Pancreas (tissue), 10 donors: ENCODE results near the gene USP24. TPM values are rescaled to one million over a fixed set of nuclear protein-coding genes. Genes with fewer than 3 reads are reported as not detected.

ENCODE experiments used
- ATAC-seq, 4 donors: fragments of 200-7000 bp; cut with Tn5 transposase; one replicate each; pipeline versions ENCODE4 v1.8.0 to v1.9.1; 2020; ENCODE audit warnings: mild to moderate bottlenecking in 4 of 4, moderate library complexity in 4 of 4
- DNase-seq, 6 donors: peaks; one replicate each; pipeline ENCODE4 v3.0.0-alpha.2; 2020
- FAIRE-seq: peaks from 2 replicates; lab custom pipeline; 2012; peaks lifted over from hg19 to GRCh38; lab: Jason Lieb, UNC
- H3K27ac ChIP-seq, 4 donors: fragments of 200-600 bp; sonication (generic); 1 replicate in 3 of 4; 2 replicates in 1 of 4; pipeline versions ENCODE4 v1.5.0 to v1.8.0; 2020
- H3K27me3 ChIP-seq, 4 donors: fragments of 200-600 bp; one replicate each; pipeline ENCODE4 v1.8.0; 2021
- H3K36me3 ChIP-seq, 3 donors: fragments of 200-600 bp; sonication (generic) in 1 of 3; one replicate each; pipeline versions ENCODE4 v1.5.0 to v1.8.0; 2020 to 2021
- H3K4me1 ChIP-seq, 3 donors: fragments of 200-600 bp; one replicate each; pipeline ENCODE4 v1.8.0; 2021
- H3K4me3 ChIP-seq, 4 donors: fragments of 200-600 bp; sonication (generic) in 2 of 4; one replicate each; pipeline versions ENCODE4 v1.5.0 to v1.8.0; 2020 to 2021
- H3K9me3 ChIP-seq, 4 donors: fragments of 200-600 bp; one replicate each; pipeline ENCODE4 v1.8.0; 2021
- CTCF ChIP-seq, 4 donors: fragments of 200-600 bp; sonication (generic) in 3 of 4; IDR thresholded peaks; one replicate each; pipeline versions ENCODE4 v1.5.0 to v1.8.0; 2021; ENCODE audit warnings: antibody characterized with exemption in 4 of 4
- WGBS, 2 donors: extraction: QIAGEN DNeasy Blood & Tissue Kit; methylation state at CpG; one replicate each; pipeline ENCODE4 v1.1.7; 2013; 5-methylcytosine and 5-hydroxymethylcytosine counted together
- intact Hi-C, 3 donors: fragments of 100-400 bp; cut with DNase I; formaldehyde crosslinking; loops; one replicate each; pipeline versions ENCODE4 v1.11.1 to v1.14.2; 2022
- polyA plus RNA-seq, 2 donors: library from polyadenylated mRNA; stranded (reverse); fragments of 200-250 nt; gene quantifications; one replicate each; pipeline ENCODE4 v1.2.3, GENCODE V29; 2013
- total RNA-seq, 6 donors: library from RNA; stranded (reverse); fragmentation: NEBNext Ultra II Directional in 4 of 6; extraction: Animal tissue kit (Norgen Biotek cat#: 25700) in 4 of 6; gene quantifications; one replicate each; pipeline versions ENCODE4 v1.2.1 to v1.2.4, GENCODE V29; 2021 to 2023
- donor health status: healthy with polysubstance abuse.
- donor health status: DM: no; HTN: no; CAD: no; lungs with moderate emphysema.
- donor health status: DM: no; HTN: no; CAD: no.
- donor health status: control.
- donor health status: control.
- donor health status: Bipolar disorder and iron deficiency.
- donor health status: DM: yes; HTN: yes; CAD: no.
- donor health status: DM: no; HTN: no; CAD: no.
- donor health status: DM: no; HTN: no; CAD: no.
- donor health status: DM: yes; HTN: yes; CAD: no.

USP24 gene
- total and polyA plus RNA-seq, 8 donors, result 7.5 to 26.8 (median 14.5) TPM

DNA sequence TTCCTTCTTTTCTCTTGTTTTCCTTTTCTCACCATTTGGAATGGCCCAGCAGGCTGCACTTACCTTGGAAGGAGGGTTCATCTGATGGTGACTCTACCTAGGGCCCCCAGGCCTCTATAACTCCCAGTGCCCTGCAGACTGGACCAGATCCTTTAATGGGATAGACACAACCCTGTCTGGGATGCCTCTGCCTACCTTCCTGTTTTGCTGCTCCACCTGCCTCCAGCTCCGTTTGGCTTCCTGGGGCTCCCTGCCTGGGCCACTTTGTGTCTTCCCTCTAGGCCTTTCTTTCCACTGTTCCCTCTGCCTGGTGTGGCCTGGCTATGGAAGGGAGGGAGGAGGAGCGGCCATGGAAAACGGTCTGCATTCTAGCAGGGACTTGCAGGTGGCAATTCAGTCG is 168.3 kb downstream of the USP24 start:
- ATAC-seq (no peak), FAIRE-seq (no peak), DNase-seq (no peak)
- no peaks in the 10 kb centered on the region for H3K4me1 ChIP-seq
- no peaks in the 10 kb centered on the region for H3K27me3 ChIP-seq
- no peaks in the 10 kb centered on the region for H3K36me3 ChIP-seq
- intact Hi-C loops, result no loop called here
- H3K4me3 ChIP-seq, result no peak overlapping the region
- TF ChIP-seq CTCF (IDR thresholded peaks at IDR 0.05), result no peak
- no peak overlapping the region for H3K27ac ChIP-seq
- 71 to 88% methylated on average over 4 of the region's 4 CpGs for WGBS, 2 donors
- H3K9me3 ChIP-seq, result no peaks in the 10 kb centered on the region

- no peak for TF ChIP-seq CTCF (IDR thresholded peaks at IDR 0.05)
- Histone ChIP-seq H3K4me1 (no peaks in the 10 kb centered on the region), H3K27ac (no peak overlapping the region), H3K9me3 (no peaks in the 10 kb centered on the region), H3K27me3 (no peaks in the 10 kb centered on the region), H3K4me3 (no peak overlapping the region), H3K36me3 (no peaks in the 10 kb centered on the region)
- no peak for ATAC-seq
- intact Hi-C loops, result no loop called here
- 96% methylated on average over 10 of the region's 10 CpGs for WGBS, 2 donors
- no peak for DNase-seq
- FAIRE-seq, result no peak
Measured at GRCh38 chr1:55045430-55045829, 169.7 kb downstream of the USP24 start.

- 81 to 84% methylated on average over 15 of the region's 15 CpGs for WGBS, 2 donors
- ATAC-seq (no peak), FAIRE-seq (no peak), DNase-seq (no peak)
- intact Hi-C loops, result no loop called here
- H3K36me3 ChIP-seq, result no peaks in the 10 kb centered on the region
- H3K4me1 ChIP-seq, result no peaks in the 10 kb centered on the region
- TF ChIP-seq CTCF (IDR thresholded peaks at IDR 0.05), result no peak
- H3K9me3 ChIP-seq, result no peaks in the 10 kb centered on the region
- no peak overlapping the region for H3K4me3 ChIP-seq
- no peaks in the 10 kb centered on the region for H3K27me3 ChIP-seq
- no peak overlapping the region for H3K27ac ChIP-seq
Measured at GRCh38 chr1:55044617-55045397, 170.4 kb downstream of the USP24 start.

- H3K4me3 ChIP-seq, result no peak overlapping the region
- intact Hi-C loops, result no loop called here
- no peaks in the 10 kb centered on the region for H3K27me3 ChIP-seq
- ATAC-seq (no peak), DNase-seq (no peak), FAIRE-seq (no peak)
- H3K36me3 ChIP-seq, result no peaks in the 10 kb centered on the region
- WGBS, 2 donors, result 95 to 96% methylated on average over 9 of the region's 9 CpGs
- H3K9me3 ChIP-seq, result no peaks in the 10 kb centered on the region
- no peaks in the 10 kb centered on the region for H3K4me1 ChIP-seq
- no peak for TF ChIP-seq CTCF (IDR thresholded peaks at IDR 0.05)
- no peak overlapping the region for H3K27ac ChIP-seq
Measured at GRCh38 chr1:55043726-55044125, 171.4 kb downstream of the USP24 start.

DNA sequence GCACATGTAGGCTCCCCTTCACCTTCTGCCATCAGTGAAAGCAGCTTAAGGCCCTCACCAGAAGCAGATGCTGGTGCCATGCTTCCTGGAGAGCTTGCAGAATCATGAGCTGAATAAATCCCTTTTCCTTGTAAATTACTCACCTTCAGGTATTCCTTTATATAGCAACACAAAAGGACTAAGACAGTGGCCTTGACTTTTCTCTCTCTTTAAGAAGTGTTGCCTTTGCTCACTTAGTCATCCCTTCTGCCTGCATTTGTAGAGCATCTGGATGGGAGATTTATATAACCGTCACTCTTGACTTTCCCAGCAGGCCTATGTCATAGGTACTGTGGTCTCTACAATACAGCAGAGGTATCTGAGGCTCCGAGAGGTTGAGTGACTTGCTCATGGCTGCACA is 172.2 kb downstream of the USP24 start:
- TF ChIP-seq CTCF (IDR thresholded peaks at IDR 0.05), result no peak
- DNase-seq (no peak), ATAC-seq (no peak), FAIRE-seq (no peak)
- Histone ChIP-seq H3K27me3 (no peaks in the 10 kb centered on the region), H3K27ac (no peak overlapping the region), H3K4me1 (no peaks in the 10 kb centered on the region), H3K4me3 (no peak overlapping the region), H3K36me3 (no peaks in the 10 kb centered on the region), H3K9me3 (no peaks in the 10 kb centered on the region)
- 93 to 94% methylated on average over 2 of the region's 2 CpGs for WGBS, 2 donors
- intact Hi-C loops, result no loop called here
